ENCODE data around the gene CECR2.

Gene CECR2

GRCh38 chr22:17578136-17578754 lies 209.0 kb downstream of the CECR2 start:
- DNase-seq, result no peak

DNA sequence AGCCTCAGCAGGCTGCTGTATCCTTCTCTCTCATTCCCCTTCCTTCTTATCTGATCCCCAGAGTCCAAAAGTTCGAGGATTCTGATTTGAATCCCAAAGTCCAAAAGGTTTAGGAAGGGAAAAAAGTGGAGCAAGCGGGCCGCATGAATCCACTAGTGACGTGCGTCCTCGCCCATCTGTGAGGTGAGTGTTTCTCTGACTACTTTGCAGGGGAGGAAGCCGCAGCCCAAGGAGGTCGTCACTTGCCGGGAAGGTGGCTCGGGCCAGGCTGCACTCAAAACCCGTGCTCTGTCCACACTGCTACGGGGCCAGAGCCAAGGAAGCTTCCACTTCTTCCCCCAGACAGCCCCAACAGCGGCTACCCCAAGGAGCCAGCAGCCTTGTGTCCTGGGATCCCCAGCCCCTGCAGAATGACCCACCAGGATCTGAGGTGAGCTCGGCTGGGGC lies 210.3 kb downstream of the CECR2 start:
- no peak for DNase-seq

GRCh38 chr22:17580441-17581031 lies 211.3 kb downstream of the CECR2 start:
- DNase-seq, result no peak

DNA sequence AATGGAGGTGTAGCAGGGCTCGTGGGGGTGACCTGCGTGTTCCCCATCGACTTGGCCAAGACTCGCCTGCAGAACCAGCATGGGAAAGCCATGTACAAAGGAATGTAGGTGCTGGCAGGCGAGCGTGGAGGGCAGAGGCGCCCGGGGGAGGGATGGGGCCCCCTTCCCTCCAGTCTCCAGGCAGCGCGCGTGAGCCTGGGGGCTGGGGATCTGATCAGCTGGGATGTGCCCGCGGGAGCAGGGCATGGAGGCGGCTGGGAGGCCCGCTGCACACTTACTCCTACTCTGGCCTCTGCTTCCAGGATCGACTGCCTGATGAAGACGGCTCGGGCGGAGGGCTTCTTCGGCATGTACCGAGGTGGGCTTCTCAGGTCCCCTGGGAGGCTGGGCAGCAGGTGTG lies 211.8 kb downstream of the CECR2 start:
- DNase-seq, result no peak

DNA sequence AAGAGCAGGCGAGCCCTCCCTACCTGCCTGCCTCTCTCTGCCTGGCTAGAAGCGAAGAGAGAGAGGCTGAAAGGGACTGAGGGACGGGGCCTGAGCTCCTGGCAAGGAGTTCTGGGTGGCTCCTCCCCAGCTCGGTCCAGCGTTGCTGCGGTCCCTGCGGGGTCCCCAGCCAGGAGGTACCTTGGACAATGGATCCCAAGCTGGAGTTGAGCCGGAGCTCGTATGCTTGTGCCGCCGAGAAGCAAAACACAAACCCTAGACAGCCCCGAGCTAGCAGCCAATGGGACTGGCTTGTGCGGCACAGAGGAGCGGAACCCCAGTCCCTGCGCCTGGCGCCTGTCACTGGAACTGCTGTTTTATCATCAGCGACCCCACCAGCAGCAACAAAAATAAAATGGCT lies 212.4 kb downstream of the CECR2 start:
- DNase-seq, result no peak

DNA sequence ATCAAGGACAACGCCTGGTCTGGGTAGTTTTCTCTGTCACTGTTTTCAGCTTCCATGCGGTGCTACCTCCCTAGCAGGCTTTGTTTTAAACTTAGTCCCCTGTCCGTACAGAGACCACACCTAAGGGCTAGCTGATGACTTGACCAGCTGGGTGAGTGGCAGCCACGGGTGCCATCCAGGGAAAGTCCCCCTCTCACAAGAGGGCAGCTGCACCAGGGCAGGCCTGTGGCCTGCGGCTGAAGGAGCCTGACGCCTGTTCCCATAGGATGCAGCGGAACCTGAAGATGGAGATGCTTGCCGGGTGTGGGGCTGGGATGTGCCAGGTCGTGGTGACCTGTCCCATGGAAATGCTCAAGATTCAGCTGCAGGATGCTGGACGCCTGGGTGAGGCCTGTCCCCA lies 213.9 kb downstream of the CECR2 start:
- DNase-seq, result no peak

DNA sequence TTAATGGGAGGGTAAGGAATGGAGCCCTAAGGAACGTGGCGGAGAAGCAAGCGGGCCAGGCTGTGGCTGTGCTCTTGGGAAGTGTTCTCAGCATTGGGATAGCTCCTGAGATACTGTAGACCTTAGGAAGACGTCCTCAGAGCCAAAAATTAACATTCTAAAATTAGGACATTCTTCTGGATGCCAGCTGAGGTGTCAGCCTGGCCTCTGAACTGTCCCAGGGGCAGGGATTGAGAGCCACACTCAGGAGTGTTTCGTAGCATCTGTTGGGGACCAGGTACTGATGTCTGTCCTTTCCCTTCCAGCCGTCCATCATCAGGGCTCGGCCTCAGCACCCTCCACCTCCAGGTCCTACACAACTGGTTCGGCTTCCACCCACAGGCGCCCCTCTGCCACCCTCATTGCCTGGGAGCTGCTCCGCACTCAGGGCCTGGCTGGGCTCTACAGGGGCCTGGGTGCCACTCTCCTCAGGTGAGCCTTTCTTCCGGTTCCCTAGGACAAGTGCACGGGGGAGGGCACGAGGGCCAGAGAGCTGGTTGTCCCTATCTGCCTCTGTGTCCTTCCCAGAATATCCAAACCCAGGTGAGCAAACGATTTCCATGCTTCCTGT lies 217.7 kb downstream of the CECR2 start:
- DNase-seq, result no peak

GRCh38 chr22:17587629-17588028 lies 218.4 kb downstream of the CECR2 start:
- no peak for DNase-seq

GRCh38 chr22:17588606-17589005 lies 219.3 kb downstream of the CECR2 start:
- no peak for DNase-seq

- DNase-seq, result no peak
Observed at GRCh38 chr22:17589810-17590375, 220.6 kb downstream of the CECR2 start.

DNA sequence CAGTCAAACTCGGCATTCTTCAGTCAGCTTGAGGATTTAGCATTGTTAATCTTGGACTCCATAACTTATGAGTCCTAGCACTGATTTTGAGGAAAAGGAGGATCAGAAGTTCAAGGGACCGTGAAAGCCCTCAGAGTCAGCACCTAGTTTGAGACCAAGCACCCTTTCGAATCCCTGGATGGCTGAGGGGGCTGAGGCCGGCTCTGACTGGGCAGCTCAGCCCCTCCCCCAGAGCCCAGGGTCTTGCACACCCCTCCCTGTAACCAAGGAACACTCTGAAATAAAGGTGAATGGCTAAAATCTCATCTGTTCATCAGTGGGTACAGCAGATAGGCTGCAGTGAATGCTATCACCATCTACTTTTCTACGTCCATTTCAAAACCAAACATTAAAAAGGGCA lies 221.3 kb downstream of the CECR2 start:
- DNase-seq, result no peak

GRCh38 chr22:17592201-17592600 lies 222.9 kb downstream of the CECR2 start:
- no peak for DNase-seq

DNA sequence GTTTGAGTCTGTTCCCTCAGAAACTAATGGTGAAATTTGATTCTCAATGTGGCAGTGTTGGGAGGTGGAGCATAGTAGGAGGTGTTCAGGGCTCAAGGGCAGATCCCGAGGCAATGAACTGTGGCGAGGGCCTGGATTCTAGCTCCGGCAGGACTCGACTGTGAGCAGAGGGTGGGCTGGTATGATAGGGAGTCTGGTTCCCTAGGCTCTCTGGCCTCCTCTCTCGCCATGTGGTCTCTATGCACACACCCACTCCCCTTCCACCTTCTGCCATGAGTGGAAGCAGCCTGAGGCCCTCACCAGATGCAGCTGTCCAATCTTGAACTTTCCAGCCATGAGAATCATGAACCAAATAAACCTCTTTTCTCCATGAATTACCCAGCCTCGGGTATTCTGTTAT lies 227.0 kb downstream of the CECR2 start:
- DNase-seq, result no peak

- DNase-seq, result no peak
Observed at GRCh38 chr22:17597217-17597616, 228.0 kb downstream of the CECR2 start.

DNA sequence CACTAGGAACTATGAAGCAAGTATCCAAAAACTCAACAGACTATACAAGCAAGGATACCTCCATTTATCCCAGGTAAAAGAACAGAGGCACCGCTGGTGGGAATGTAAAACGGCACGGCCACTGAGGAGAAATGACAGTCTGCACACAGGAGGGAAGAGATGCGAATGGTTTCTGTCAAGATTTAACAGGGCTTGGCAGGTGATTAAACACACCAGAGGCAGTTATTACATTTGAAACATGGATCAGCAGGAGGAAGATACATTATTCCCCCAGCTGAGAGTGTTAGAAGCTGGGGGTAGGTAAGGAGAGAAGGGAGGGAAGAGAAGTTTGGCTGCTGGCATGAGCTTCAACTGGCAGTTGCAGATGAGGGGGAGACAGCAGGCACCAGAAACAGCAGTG lies 229.1 kb downstream of the CECR2 start:
- no peak for DNase-seq

- DNase-seq, result no peak
Observed at GRCh38 chr22:17601031-17601430, 231.8 kb downstream of the CECR2 start.

DNA sequence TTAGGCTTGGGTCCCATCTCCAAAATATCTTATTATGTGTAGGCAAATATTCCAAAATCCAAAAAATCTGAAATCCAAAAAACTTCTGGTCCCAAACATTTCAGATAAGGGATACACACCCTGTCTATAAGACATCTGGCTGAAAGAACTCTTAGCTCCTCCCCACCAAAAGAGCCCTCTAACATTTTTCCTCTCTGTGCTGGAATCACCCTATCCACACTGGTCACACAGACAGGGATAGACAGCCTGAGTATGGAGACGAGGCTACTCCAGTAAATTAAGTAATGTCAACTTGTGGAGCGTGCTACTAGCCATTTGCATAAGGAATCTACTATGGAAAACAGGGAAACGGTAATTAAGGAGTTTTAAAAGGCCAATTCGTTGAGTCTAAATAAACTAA lies 234.4 kb downstream of the CECR2 start:
- DNase-seq, result no peak

- no peak for DNase-seq
Observed at GRCh38 chr22:17606496-17606895, 237.2 kb downstream of the CECR2 start.

Data from AML-193 (cell line).